Right kidney (tissue), 1 donor: ENCODE measurements around the gene WASF3.

Experiments
- DNase-seq: peaks from one replicate; pipeline ENCODE4 v3.0.0-alpha.2; 2016

WASF3 gene

DNA sequence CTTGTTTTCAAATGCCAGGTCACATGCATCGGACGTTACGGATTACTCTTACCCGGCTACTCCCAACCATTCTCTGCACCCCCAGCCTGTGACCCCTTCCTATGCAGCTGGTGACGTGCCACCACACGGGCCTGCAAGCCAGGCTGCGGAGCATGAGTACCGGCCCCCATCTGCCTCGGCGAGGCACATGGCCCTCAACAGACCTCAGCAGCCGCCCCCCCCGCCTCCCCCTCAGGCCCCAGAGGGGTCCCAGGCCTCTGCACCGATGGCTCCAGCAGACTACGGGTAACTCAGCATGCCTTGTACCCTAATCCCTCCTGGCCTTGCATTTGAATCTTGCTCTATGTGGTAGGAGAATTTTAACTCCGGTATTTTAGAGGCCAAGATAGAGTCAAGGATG, 123.6 kb downstream of the WASF3 start:
- DNase-seq: no peak

DNA sequence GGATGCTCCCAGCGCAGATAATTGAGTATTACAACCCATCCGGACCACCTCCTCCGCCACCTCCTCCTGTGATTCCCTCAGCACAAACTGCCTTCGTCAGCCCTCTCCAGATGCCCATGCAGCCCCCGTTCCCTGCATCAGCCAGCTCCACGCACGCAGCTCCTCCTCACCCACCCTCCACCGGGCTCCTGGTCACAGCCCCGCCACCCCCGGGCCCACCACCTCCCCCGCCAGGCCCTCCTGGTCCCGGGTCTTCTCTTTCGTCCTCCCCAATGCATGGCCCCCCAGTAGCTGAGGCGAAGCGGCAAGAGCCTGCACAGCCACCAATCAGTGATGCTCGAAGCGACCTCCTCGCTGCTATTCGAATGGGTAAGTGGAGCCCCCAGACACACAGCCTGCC, 125.1 kb downstream of the WASF3 start:
- no peak for DNase-seq

DNA sequence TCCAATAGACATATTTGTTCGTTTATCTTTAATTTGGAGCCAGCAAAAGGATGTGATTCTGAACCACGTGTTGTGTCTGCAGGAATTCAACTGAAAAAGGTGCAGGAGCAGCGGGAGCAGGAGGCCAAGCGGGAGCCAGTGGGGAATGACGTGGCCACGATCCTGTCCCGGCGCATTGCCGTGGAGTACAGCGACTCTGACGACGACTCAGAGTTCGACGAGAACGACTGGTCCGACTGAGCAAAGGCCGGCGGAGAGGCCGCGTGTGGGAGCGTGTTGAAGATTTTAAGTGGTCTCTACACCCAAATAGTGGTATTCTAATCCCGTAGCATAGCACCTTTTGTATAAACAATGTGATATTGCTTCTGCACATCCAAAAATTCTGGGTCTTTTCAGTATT, 128.1 kb downstream of the WASF3 start:
- DNase-seq: no peak

DNA sequence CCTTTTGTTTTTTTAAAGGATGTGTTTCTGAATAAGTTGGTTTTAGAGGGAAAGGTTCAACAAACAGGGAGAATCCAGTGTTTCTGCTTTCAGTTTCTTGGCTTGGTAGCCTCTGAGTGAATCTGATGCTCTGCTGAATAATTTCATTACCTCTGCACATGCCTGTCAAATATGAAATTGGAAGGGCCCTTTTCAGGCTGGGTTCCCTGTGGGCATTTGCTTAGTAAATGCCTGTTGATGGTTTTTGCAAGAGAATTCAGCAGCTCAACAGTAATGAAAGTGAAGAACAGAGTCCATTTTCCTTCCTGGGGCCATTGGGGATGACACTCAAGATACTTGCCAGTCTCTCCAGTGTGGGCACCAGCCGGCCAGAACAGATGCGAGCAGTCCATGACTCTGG, 128.8 kb downstream of the WASF3 start:
- DNase-seq: no peak

DNA sequence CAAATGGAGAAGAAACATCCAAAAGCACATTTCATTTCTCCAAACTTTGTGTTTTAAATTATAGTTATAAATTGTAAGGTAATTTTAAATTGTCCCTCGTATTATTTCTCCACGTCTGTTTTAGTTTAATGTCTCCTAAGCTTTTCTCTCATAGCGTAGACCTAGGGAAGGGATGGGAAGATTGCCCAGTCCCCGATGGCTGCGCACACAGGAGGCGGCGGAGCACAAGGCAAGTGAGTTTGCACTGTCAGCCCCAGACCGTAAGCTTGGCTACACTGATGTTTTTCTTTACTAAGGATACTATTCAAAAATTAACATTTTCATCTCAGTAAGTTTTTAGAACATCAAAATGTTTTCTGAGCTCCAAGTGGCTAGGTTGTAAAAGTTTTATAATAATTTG, 130.8 kb downstream of the WASF3 start:
- DNase-seq: no peak

DNA sequence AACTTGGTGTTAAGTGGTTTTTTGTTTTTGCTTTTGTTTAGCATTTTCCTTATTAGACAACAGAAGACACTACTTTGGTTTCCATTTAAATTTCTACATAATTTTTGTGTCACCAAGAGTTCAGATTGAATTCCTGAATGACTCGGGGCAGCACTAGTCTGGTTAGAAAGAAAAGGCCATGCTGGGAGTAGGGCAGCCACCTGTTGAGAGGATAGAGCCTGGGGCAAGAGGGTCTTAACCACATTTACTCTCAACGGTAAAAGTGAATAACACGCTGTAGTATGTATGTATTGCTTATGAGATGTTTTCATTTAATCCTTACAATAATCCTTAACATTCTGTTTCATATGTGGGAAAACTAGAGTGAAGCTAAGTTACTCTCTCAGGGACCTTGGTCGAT, 131.5 kb downstream of the WASF3 start:
- DNase-seq: no peak

DNA sequence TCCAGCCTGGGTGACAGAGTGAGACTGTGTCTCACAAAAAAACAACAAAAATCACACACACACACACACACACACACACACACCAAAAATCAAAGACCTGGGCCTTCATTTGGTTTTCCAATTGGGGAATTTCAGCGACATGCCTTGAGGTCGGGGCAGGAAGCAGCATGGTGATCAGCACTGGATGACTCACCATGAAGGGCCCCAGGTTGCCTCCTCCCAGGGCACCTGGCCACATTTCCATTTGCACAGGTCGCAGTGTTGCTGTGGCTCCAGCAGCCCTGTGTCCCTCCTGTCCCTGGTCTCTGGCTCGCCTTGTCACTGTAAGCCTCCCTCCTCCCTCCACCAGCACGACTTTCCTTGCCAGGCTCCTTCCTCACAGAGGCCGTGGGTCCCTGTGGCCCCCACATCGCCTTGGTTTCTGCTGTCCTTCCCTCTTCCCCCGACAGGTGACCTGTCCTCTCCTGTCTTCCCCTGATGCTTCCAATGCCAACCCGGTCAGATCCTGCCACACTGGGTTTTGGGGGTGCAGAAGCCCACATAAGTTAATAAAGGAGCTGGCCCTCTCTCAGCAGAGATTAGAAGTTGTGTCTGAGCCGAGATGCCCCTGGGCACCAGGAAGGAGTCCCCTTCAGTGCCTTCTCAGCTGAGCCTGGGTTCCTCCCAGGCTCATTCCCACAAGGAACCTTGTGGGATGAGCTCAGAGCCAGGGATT, 136.4 kb downstream of the WASF3 start:
- DNase-seq: no peak

DNA sequence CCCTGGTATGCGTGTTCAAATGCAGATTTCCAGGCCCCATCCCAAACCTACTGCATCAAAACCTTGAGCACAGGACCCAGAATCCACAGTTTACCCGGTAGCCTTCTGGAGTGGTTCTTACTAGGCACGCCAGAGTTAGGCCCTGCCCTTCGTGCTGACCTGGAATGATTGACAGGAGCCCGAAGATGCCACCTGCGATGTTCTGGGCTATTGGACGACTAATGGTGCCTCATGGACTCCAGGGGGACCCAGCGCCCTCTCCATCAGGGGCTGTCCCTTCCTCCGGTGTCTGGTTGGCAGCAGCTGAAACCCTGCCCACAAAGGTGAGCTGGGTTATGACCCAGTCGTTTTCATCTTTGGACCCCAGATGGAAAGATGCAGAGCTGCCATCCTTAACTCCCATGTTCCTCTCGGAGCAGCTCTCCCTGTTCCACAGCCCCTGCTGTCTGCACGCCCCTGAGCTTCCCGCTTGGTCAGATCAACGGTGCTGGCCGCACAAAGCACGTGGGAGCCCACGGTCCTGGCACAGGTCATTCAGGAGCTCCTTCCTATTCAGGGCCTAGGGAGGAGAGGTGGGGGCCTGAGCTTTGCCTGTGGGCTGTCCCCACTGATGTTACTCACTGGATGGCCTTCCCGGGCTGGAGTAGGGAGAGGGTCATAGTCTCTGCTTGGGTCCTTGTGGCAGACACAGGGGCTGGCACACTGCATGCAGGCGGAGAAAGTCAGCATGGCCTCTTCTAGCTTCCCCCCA, 137.3 kb downstream of the WASF3 start:
- DNase-seq: no peak

DNA sequence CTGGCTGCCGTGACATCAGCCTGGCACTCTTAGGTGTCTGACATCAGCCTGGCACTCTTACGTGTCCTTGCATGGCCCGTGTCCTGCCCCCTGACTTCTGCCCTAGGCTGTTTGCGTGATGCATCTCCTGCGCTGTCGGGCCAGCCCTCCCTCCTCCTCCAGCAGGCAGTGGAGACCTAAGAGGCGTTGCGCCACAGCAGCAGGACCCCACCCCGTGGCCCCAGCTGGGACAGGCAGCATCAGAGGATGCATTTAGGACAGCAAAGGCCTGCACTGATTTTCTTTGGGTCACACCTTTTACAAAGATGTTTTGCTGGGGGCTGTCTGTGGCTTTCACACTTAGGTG, 137.8 kb downstream of the WASF3 start:
- no peak for DNase-seq

DNA sequence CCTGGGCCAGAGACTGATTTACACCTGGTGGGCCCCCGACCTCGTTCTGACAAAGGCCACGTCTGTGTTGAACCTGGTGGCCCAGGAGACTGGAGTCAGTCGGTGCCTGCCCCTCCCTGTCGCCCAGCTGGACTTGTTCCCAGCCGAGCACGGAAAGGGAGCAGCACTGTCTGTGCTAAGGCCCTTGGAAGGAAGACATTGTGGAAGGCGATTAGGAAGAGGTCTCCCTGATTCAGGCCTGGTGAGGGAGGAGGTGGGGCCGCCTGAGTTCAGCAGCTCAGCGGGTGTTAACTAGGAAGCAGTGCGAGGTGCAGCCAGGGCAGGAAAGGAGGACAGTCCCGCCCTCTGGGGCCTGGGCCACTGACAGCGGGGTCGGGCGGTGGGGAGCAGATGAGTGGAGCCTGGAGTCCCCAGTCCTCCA, 138.4 kb downstream of the WASF3 start:
- no peak for DNase-seq

DNA sequence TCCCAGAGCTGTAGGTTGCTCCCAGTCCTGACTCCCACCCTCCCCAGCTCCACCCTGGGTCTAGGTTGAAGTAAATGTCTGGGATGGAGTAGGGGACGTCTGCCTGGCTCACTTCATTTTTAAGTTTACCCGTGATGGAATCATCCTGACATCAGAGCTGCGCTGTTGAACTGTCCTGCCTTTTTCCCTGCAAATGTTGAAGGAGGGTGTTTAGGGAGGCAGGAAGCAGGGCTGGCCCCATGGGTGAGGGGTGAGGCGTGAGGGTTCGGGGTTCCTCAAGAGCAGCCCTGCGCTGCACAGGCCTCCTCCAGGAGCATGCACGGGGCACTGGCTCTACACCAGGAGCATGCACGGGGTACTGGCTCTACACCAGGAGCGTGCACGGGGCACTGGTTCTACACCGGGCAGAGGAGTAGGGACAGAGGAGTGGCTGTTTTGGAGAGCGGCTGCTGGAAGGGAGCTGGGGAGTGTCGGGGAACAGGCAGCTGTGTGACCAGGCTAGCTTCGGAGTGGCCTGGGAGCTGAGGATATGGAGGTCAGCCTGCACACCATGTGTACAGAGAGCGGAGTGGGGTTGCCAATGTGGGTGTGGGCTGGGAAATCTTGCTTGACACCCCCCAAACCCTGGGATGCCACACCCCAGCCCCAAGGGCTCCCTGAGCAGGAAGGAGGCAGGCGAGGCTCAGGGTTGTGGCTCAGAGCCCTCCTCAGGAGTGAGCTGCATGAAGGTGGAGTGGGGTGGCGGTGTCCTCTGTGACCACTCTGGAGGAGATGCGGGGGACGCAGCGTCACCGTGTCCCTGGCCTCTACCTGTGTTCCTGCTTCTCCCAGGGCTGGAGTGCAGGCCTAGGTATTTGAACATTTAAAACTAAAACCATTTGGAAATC, 139.8 kb downstream of the WASF3 start:
- no peak for DNase-seq

DNA sequence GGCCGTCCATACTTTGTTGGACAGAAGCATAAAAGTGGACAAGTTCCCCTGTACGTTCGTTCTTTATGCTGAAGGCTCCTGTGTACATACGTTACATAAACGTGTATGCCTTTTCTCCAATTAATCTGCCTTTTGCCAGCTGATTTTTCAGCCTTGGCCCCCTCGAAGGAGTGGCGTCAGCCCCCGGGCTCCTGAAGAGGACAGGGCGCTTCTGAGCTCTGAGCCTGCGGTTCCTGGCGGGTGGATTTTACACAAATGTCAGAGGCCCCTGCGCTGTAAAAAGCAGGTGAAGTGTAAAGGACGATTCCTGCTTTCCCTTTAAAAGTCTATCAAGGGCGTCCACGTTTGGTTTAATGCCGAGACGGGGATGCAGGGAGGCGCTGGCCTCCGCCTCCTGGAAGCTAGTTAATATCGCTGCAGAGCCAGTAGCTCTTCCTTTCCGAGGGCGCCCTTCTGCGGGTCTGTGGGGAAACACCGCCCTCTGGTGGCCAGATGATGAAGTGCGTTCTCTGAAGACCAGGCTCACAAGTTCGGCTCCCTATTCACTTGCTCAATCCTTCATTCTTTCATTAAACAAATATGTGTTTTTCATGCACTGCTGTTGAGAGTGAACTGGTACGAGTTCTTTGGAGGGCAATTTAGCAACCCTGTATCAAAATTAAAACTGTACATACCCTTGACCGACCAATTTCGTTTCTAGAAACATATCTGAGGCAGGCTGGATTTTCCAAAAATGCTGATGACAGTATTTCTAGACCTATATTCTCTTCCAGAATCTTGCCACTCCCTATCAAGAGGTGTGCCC, 141.1 kb downstream of the WASF3 start:
- peak; percentile 75 for DNase-seq

DNA sequence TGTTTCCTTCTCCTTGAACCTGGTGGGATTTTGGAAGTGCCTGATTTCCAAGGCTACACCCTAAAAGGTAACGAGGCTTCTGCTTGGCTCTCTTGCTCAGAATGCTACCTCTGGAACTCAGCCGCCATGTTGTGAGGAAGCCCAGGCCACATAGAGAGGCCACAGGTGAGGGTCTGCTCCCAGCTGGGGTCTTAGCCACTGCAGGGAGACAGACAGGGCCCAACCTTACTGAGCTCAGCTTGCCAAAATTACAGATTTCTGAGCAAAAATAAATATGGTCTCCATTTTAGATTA, 141.7 kb downstream of the WASF3 start:
- DNase-seq: no peak

DNA sequence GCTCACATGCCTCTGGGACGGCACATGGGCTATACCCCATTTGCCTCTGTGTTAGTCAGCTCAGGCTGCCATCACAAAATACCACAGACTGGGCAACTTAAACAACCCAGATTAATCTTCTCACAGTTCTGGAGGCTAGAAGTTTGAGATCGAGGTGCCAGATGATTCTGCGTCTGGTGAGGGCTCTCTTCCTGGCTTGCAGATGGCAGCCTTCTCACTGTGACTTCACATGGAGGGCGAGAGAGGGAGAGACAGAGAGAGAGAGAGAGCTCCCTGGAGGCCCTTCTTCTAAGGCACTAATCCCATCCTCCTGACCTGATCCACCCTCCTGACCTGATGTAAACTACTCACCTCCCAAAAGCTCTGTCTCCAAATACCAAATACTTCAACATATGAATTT, 148.1 kb downstream of the WASF3 start:
- DNase-seq: no peak

DNA sequence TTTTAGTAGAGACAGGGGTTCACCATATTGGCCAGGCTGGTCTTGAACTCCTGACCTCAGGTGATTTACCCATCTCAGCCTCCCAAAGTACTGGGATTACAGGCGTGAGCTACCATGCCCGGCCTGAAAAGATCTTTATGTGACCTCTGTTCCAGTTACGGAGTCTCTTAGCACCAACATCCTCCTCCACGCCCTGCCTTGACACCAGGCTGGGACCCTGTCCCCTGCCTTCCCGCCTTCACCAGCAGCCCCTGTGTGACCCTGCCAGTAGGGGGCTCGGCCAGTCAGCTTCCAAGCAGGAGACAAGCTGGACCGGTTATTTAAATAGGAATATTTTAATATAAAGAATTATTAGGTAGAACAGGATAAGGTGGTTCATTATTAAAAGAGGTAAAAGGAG, 148.9 kb downstream of the WASF3 start:
- no peak for DNase-seq

DNA sequence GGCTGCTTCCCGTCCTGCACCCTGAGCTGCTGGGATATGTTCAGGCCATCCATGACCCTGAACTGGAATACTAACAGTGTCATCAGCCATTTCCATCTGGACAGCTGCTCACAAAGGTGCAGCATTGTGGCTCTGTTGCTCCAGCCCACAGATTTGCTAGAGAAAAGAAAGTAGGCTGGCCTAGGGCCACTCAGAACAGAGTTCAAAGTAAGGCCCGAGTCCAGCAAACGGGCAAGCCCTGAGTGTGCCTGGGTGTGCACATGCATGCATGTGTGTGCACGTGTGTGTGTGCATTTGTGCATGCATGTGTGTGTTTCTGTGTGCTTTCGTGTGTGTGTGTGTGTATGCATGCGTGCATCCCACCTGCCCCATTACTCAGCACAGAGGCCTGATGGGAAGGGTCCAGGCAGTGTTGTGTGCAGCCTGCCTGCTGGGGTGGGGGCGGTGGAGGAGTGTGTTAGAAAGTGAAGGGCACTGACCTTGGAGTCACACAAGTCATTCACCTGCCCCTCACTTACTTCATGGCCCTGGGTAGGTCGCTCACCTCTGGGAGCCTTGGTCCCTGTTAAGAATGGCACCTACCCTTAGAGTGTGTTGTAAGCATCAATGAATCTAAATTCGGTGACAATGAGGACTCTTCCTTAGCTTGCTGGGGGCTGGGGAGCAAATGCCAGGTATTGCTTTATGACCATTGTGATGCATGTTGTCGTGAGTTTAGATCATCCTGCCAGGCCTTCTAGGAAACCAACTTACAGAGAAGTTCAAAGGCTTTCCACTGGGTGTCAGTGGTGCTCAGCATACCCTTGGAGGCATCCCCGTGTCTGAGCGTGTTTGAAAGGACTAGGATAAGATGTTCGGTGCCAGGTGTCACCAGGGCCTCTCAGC, 149.9 kb downstream of the WASF3 start:
- DNase-seq: no peak

DNA sequence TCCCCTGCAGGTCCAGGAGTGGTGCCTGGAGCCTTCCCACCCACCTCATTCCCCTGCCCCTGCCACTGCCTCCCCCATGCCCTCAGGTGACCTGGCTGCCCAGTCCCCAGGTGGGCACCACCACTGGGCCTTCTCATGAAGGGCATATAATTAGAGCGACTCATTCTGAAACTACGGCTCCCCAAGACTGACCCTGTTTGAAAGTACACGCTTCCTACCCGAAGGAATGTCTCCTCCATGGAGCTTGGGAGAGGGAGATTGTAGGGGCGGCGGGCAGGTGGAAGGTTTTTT, 150.5 kb downstream of the WASF3 start:
- no peak for DNase-seq

DNA sequence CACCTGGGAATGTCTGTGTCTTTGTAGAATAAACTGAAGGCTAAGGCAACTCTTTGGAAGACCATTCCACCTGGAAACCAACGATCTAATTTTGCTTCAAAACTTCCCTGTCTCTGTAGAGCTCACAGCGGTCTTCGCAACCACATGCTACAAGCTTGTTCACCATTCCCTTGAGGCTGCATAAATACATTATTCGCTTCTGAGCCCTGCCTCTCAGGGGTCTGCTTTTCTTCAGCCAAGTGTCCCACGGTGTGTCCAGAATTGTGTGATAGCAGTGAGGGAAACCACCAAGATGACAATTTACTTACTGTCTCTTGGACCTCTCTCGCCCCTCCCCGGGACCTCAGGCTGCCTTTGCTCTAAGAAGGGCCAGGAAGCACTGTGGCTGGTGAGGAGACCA, 152.0 kb downstream of the WASF3 start:
- no peak for DNase-seq

DNA sequence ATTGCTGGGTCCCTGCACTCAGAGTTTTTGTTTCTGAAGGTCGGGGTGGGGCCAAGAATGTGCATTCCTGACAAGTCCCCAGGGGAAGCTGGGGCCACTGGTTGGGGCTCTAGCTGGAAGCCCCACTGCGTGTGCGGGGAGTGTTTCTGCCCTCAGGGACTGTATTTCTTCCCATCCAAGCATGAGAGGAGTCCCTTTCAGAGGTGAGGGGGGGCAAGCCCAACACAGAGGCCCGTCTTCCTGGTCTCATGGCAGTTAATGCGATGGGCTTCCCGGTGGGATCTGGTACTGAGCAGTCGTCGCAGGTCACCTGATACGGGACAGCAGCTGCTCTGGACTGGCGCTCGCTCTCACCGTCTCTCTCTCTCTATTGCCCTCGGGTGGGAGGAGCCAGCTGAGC, 152.7 kb downstream of the WASF3 start:
- no peak for DNase-seq

DNA sequence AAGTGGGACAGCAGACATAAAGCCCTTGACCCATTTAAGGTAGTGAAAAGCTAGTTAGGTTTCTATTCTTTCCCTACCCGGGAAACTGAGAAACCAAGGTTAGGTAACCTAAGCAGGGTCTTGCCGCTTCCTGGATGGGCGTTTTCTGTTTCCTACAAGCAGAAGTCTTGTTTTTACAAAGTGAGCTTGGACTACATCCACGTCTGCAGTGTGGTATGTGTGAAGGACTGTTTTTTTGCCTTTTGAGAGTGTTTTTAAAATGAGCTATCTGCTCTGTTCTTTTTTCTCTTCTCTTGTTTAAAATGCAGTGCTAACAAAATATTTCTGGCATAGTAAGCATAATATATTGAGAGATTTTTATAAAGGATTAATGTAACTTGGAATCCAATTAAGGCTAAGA, 153.7 kb downstream of the WASF3 start:
- DNase-seq: no peak

DNA sequence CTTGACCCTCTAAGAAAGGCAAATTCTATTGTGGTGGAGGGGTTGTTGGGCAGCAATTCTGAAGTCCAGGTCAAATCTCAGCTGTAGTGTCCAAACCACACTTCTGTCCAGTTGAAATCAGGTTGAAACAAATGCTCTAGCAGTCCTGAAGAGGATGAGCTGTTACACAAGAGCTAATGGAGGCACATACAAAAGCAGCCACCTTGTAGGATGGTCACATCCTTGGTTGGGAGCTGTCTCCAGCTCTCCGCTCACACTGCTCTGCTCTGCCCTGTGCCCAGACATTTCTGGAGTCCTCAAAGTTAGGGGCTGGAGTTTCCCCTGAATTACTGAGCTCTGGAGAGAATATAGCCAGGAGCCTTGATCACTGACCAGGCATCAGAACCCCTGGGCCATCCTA, 155.9 kb downstream of the WASF3 start:
- no peak for DNase-seq

DNA sequence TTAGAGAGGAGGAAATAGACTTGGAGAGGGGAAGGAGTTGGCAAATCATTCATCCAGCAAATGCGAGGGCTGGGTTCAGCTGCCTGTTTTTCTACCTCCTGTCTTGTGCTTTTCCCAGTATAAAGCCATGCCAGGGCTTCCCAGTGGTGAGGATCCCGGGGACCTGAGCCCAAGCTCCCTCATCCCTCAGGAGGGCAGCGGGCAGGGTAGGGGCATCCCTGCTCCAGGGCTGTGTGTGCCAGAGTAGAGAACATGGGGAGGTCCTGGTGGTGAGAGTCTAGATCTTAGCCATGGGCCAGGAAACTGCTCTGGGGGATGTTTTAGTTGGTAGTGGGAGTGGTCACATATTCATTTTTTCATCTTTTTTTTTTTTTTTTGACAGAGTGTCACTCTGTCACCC, 159.5 kb downstream of the WASF3 start:
- no peak for DNase-seq
